ENCODE results near the gene CASTOR1. TPM values are rescaled to one million over a fixed set of nuclear protein-coding genes. Genes with fewer than 3 reads are reported as not detected.
A peak's percentile ranks its signal among the peaks of the same experiment; 100 is the strongest.

CASTOR1 gene
- total and polyA plus RNA-seq, 2 donors (not counting 1 experiment from before 2014, with no cell fraction given): 2.7 to 5.0 TPM

- peaks cover 21% of the 10 kb centered on the region for H3K79me2 ChIP-seq (ENCODE audit: control insufficient read depth, insufficient read depth, low read length)
- no peak overlapping the region for H3K9ac ChIP-seq (ENCODE audit: insufficient read depth, low read length)
- H3K27me3 ChIP-seq (ENCODE audit: control insufficient read depth, insufficient read depth, low read length): no peaks in the 10 kb centered on the region
- DNase-seq (ENCODE audit: low read depth in 2 of 2): no peak
- no peak overlapping the region for H2AFZ ChIP-seq (ENCODE audit: low read length)
- H3K4me2 ChIP-seq (ENCODE audit: extremely low read depth, insufficient read depth, low read length): no peak overlapping the region
- H3K36me3 ChIP-seq (ENCODE audit: control insufficient read depth, insufficient read depth, low read length): peaks cover 20% of the 10 kb centered on the region
- no peak overlapping the region for H3K4me3 ChIP-seq (replicated peaks in 1 of 4; ENCODE audit: control extremely low read depth in 1 of 4, insufficient read depth in 1 of 4, low read depth in 3 of 4, low read length in 4 of 4)
- no peaks in the 10 kb centered on the region for H3K9me3 ChIP-seq (ENCODE audit: control insufficient read depth, insufficient read depth, low read depth, low read length)
- TF ChIP-seq EZH2 (IDR thresholded peaks at IDR 0.05; ENCODE audit: low read length, missing control alignments): no peak
- TF ChIP-seq, protein P1, sequence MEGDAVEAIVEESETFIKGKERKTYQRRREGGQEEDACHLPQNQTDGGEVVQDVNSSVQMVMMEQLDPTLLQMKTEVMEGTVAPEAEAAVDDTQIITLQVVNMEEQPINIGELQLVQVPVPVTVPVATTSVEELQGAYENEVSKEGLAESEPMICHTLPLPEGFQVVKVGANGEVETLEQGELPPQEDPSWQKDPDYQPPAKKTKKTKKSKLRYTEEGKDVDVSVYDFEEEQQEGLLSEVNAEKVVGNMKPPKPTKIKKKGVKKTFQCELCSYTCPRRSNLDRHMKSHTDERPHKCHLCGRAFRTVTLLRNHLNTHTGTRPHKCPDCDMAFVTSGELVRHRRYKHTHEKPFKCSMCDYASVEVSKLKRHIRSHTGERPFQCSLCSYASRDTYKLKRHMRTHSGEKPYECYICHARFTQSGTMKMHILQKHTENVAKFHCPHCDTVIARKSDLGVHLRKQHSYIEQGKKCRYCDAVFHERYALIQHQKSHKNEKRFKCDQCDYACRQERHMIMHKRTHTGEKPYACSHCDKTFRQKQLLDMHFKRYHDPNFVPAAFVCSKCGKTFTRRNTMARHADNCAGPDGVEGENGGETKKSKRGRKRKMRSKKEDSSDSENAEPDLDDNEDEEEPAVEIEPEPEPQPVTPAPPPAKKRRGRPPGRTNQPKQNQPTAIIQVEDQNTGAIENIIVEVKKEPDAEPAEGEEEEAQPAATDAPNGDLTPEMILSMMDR (conservative IDR thresholded peaks at IDR 0.05 in 1 of 2, IDR thresholded peaks at IDR 0.05 in 1 of 2; ENCODE audit: low read depth in 1 of 2, low read length in 2 of 2): no peak
- H4K20me1 ChIP-seq (ENCODE audit: control insufficient read depth, extremely low read depth, insufficient read depth, low read length): no peaks in the 10 kb centered on the region
- peaks cover 46% of the 10 kb centered on the region for H3K4me1 ChIP-seq (ENCODE audit: control insufficient read depth, extremely low read depth, insufficient read depth, low read length)
- no peak overlapping the region for H3K27ac ChIP-seq (ENCODE audit: insufficient read depth, low read length)
Observed at GRCh38 chr22:30239488-30240405, 49.6 kb downstream of the CASTOR1 start.

DNA sequence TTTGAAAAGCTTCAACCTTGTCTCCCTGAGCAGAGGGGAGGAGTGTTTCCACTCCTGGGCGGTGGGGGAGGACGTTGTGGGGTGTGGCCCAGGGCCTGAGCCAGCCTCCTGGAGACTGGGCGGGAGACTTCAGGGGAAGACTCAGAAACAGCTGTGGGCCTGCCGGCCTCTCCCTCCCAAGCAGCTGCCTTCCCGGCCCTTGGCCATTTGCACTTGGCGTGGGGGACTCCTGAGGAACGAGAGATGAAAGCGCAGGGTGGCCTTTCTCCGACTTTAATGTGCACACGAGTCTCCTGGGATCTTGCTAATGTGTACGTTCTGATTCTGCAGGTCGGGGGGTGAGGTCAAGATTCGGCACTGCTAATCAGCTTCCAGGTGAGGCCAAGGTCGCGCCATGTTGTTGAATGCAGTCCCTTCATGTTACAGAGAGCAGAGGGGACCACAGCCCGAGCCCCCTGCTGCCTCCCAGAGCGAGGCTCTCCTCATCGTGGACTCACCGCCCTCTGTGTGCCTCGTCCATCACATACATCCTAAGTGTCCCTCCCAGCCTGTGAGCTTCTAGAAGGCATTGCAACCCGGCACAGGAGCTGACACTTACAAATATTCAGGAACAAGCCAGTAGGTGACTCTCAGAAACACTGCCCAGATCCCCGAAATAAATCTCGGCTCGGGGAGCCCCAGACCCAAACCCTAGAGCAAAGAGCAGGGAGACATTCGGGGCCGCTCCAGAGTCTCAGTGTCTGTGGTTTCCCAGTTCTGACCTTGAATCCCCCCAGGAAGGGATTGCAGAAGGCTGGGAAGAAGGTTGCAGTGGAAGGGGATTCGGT, 50.4 kb downstream of the CASTOR1 start:
- peak; percentile 78 to 89 for DNase-seq (ENCODE audit: low read depth in 2 of 2)
- Histone ChIP-seq H3K9ac (ENCODE audit: insufficient read depth, low read length) (no peak overlapping the region), H3K4me3 (replicated peaks in 1 of 4; ENCODE audit: control extremely low read depth in 1 of 4, insufficient read depth in 1 of 4, low read depth in 3 of 4, low read length in 4 of 4) (no peak overlapping the region), H3K4me2 (ENCODE audit: extremely low read depth, insufficient read depth, low read length) (no peak overlapping the region), H2AFZ (ENCODE audit: low read length) (no peak overlapping the region), H3K27me3 (ENCODE audit: control insufficient read depth, insufficient read depth, low read length) (no peaks in the 10 kb centered on the region), H3K79me2 (ENCODE audit: control insufficient read depth, insufficient read depth, low read length) (peaks cover 14% of the 10 kb centered on the region), H3K27ac (ENCODE audit: insufficient read depth, low read length) (peak overlapping the region; percentile 25), H3K4me1 (ENCODE audit: control insufficient read depth, extremely low read depth, insufficient read depth, low read length) (peaks cover 46% of the 10 kb centered on the region), H3K9me3 (ENCODE audit: control insufficient read depth, insufficient read depth, low read depth, low read length) (no peaks in the 10 kb centered on the region), H4K20me1 (ENCODE audit: control insufficient read depth, extremely low read depth, insufficient read depth, low read length) (no peaks in the 10 kb centered on the region), H3K36me3 (ENCODE audit: control insufficient read depth, insufficient read depth, low read length) (peaks cover 15% of the 10 kb centered on the region)
- TF ChIP-seq, protein P1 (conservative IDR thresholded peaks at IDR 0.05 in 1 of 2, IDR thresholded peaks at IDR 0.05 in 1 of 2; ENCODE audit: low read depth in 1 of 2, low read length in 2 of 2): no peak
- no peak for TF ChIP-seq EZH2 (IDR thresholded peaks at IDR 0.05; ENCODE audit: low read length, missing control alignments)

GRCh38 chr22:30238136-30238535, 51.2 kb downstream of the CASTOR1 start:
- Histone ChIP-seq H3K4me3 (replicated peaks in 1 of 4; ENCODE audit: control extremely low read depth in 1 of 4, insufficient read depth in 1 of 4, low read depth in 3 of 4, low read length in 4 of 4) (no peak overlapping the region), H3K36me3 (ENCODE audit: control insufficient read depth, insufficient read depth, low read length) (peaks cover 9% of the 10 kb centered on the region), H3K79me2 (ENCODE audit: control insufficient read depth, insufficient read depth, low read length) (peaks cover 7% of the 10 kb centered on the region), H4K20me1 (ENCODE audit: control insufficient read depth, extremely low read depth, insufficient read depth, low read length) (no peaks in the 10 kb centered on the region), H3K27ac (ENCODE audit: insufficient read depth, low read length) (no peak overlapping the region), H2AFZ (ENCODE audit: low read length) (no peak overlapping the region), H3K4me1 (ENCODE audit: control insufficient read depth, extremely low read depth, insufficient read depth, low read length) (peaks cover 45% of the 10 kb centered on the region), H3K9me3 (ENCODE audit: control insufficient read depth, insufficient read depth, low read depth, low read length) (no peaks in the 10 kb centered on the region), H3K4me2 (ENCODE audit: extremely low read depth, insufficient read depth, low read length) (no peak overlapping the region), H3K27me3 (ENCODE audit: control insufficient read depth, insufficient read depth, low read length) (no peaks in the 10 kb centered on the region), H3K9ac (ENCODE audit: insufficient read depth, low read length) (no peak overlapping the region)
- TF ChIP-seq, protein P1 (conservative IDR thresholded peaks at IDR 0.05 in 1 of 2, IDR thresholded peaks at IDR 0.05 in 1 of 2; ENCODE audit: low read depth in 1 of 2, low read length in 2 of 2): no peak
- TF ChIP-seq EZH2 (IDR thresholded peaks at IDR 0.05; ENCODE audit: low read length, missing control alignments): no peak
- peak in 1 of 2 donors; percentile 75 for DNase-seq (ENCODE audit: low read depth in 2 of 2)

Data from fibroblast of lung (primary cell).